ENCODE measurements around the gene TTC23L. TPM values are rescaled to one million over a fixed set of nuclear protein-coding genes. Genes with fewer than 3 reads are reported as not detected.

Gene TTC23L
- total RNA-seq, 4 donors from 2014 or later: 0.38 to 3.2 (median 0.94) TPM

GRCh38 chr5:34895641-34896419 lies 56.9 kb downstream of the TTC23L start:
- DNase-seq (ENCODE audit: low spot score in 2 of 2): no peak
- no peak for TF ChIP-seq POLR2A (IDR thresholded peaks at IDR 0.05)
- TF ChIP-seq, protein P1, sequence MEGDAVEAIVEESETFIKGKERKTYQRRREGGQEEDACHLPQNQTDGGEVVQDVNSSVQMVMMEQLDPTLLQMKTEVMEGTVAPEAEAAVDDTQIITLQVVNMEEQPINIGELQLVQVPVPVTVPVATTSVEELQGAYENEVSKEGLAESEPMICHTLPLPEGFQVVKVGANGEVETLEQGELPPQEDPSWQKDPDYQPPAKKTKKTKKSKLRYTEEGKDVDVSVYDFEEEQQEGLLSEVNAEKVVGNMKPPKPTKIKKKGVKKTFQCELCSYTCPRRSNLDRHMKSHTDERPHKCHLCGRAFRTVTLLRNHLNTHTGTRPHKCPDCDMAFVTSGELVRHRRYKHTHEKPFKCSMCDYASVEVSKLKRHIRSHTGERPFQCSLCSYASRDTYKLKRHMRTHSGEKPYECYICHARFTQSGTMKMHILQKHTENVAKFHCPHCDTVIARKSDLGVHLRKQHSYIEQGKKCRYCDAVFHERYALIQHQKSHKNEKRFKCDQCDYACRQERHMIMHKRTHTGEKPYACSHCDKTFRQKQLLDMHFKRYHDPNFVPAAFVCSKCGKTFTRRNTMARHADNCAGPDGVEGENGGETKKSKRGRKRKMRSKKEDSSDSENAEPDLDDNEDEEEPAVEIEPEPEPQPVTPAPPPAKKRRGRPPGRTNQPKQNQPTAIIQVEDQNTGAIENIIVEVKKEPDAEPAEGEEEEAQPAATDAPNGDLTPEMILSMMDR (IDR thresholded peaks at IDR 0.05): no peak
- H3K4me3 ChIP-seq (ENCODE audit: low read depth, poor library complexity, severe bottlenecking): no peak overlapping the region
- intact Hi-C loops (cut with DNase I; ENCODE audit: low total_unique reads): loop anchor here (5.0 kb wide), 2 partner anchors 379 to 409 kb away; no protein-coding TSS in a partner anchor
- WGBS, 2 donors: 75 to 86% methylated on average over 2 of the region's 2 CpGs

GRCh38 chr5:34897646-34898045 lies 58.7 kb downstream of the TTC23L start:
- intact Hi-C loops (cut with DNase I; ENCODE audit: low total_unique reads): loop anchor here (5.0 kb wide), 2 partner anchors 380 to 410 kb away; no protein-coding TSS in a partner anchor
- DNase-seq (ENCODE audit: low spot score in 2 of 2): no peak
- TF ChIP-seq POLR2A (IDR thresholded peaks at IDR 0.05): no peak
- TF ChIP-seq, protein P1 (IDR thresholded peaks at IDR 0.05): no peak

DNA sequence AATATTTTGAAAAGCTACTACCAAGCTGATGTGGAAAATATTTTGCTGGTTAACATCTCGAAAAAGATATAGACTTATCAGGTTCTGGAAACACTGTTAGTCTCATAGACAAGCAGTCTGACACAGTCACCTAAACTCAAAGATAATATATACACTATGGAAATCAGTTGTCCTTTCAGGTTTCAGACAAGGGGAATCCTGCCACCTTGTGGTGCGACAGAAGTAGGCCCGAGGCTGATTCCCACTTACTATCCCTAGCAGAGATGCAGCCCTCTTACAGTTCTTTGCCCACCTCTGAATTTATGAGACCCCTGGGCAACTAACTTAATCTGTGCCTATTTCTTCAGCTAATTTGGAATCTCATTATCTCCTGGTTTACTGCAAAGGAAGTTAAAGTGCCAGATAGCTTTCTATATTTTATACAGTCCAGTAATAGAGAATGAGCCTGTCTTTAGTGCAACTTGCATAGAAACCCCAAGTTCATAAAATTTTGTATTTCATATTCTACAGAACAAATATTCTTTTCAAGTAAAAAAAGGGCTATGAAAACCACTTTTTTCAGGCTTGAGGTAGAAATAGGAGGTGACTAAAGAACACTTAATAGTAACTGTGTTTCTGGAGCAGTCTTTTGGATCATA lies 59.4 kb downstream of the TTC23L start:
- WGBS, 2 donors: 1 to 2% methylated on average over 3 of the region's 3 CpGs
- TF ChIP-seq, protein P1 (IDR thresholded peaks at IDR 0.05): peak in 1 of 3 donors; percentile 73
- no peak for TF ChIP-seq POLR2A (IDR thresholded peaks at IDR 0.05)
- peak in 1 of 2 donors; percentile 52 for DNase-seq (ENCODE audit: low spot score in 2 of 2)
- no peak overlapping the region for H3K4me3 ChIP-seq (ENCODE audit: low read depth, poor library complexity, severe bottlenecking)
- intact Hi-C loops (cut with DNase I; ENCODE audit: low total_unique reads): loop anchor here (5.0 kb wide), 2 partner anchors 381 to 411 kb away; no protein-coding TSS in a partner anchor

More at GRCh38 chr5:34897646-34898045, 58.7 kb downstream of the TTC23L start:
- H3K4me3 ChIP-seq (ENCODE audit: low read depth, poor library complexity, severe bottlenecking): no peak overlapping the region

DNA sequence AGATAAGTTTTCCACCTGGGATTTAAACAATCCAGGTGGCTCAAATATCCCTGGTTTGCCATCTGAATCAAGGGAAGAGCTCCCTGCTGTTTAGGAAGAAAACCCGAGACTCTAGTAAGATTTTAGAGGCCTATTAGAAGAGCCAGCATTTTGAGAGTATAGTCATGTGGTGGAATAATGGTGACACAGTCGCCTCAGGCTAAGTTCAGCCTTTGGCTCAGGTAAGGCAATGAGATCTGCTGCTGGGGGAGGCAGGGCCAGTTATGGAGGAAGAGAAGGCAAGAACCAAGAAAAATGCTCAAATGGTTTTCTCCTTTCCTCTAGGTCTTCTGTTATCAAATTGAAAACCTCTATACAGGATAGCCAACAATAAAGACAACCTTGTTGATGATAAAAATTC lies 60.1 kb downstream of the TTC23L start:
- WGBS, 2 donors: 78 to 92% methylated on average over 2 of the region's 2 CpGs
- H3K4me3 ChIP-seq (ENCODE audit: low read depth, poor library complexity, severe bottlenecking): no peak overlapping the region
- intact Hi-C loops (cut with DNase I; ENCODE audit: low total_unique reads): loop anchor here (5.0 kb wide), 2 partner anchors 382 to 412 kb away; no protein-coding TSS in a partner anchor
- DNase-seq (ENCODE audit: low spot score in 2 of 2): no peak
- no peak for TF ChIP-seq POLR2A (IDR thresholded peaks at IDR 0.05)
- TF ChIP-seq, protein P1 (IDR thresholded peaks at IDR 0.05): no peak

GRCh38 chr5:34900652-34901051 lies 61.7 kb downstream of the TTC23L start:
- TF ChIP-seq, protein P1 (IDR thresholded peaks at IDR 0.05): no peak
- no peak for TF ChIP-seq POLR2A (IDR thresholded peaks at IDR 0.05)
- H3K4me3 ChIP-seq (ENCODE audit: low read depth, poor library complexity, severe bottlenecking): no peak overlapping the region
- no peak for DNase-seq (ENCODE audit: low spot score in 2 of 2)
- intact Hi-C loops (cut with DNase I; ENCODE audit: low total_unique reads): no loop called here
- WGBS, 2 donors: 92 to 93% methylated on average over 6 of the region's 6 CpGs

All from lower leg skin (tissue), 4 donors.